ENCODE data around the gene PLG. TPM values are rescaled to one million over a fixed set of nuclear protein-coding genes. Genes with fewer than 3 reads are reported as not detected.

PLG gene
- polyA plus RNA-seq, 1 experiment: not detected

DNA sequence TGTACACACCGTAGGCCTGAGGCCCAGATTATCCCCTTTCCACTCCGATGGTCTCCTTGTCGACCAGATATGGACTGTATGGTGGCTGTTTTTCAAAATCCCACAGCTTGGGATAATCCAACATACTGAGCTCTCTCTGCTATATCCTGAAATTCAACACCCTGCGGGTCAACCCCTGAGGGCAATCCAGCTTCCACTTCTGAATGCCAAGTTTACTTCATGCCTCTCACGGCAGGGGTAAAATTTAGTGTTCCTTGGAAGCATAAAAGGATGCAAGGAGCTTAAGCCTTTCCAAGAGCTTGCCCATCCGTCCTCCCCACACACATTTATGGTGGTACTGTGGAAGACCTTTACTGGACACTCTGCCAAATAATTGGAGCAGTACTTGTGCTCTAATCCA, 90.7 kb downstream of the PLG start:
- Histone ChIP-seq H3K9me3 (ENCODE audit: control insufficient read depth, insufficient read depth, low read length) (peaks cover 8% of the 10 kb centered on the region), H3K4me3 (ENCODE audit: low read depth, low read length) (no peak overlapping the region), H3K27me3 (ENCODE audit: control insufficient read depth, insufficient read depth, low read length) (no peaks in the 10 kb centered on the region), H3K27ac (ENCODE audit: low read depth, low read length) (no peak overlapping the region)
- POLR2A ChIA-PET: no interaction called here
- TF ChIP-seq, protein P1, sequence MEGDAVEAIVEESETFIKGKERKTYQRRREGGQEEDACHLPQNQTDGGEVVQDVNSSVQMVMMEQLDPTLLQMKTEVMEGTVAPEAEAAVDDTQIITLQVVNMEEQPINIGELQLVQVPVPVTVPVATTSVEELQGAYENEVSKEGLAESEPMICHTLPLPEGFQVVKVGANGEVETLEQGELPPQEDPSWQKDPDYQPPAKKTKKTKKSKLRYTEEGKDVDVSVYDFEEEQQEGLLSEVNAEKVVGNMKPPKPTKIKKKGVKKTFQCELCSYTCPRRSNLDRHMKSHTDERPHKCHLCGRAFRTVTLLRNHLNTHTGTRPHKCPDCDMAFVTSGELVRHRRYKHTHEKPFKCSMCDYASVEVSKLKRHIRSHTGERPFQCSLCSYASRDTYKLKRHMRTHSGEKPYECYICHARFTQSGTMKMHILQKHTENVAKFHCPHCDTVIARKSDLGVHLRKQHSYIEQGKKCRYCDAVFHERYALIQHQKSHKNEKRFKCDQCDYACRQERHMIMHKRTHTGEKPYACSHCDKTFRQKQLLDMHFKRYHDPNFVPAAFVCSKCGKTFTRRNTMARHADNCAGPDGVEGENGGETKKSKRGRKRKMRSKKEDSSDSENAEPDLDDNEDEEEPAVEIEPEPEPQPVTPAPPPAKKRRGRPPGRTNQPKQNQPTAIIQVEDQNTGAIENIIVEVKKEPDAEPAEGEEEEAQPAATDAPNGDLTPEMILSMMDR (IDR thresholded peaks at IDR 0.05; ENCODE audit: low read depth, low read length): no peak
- CTCF ChIA-PET: no interaction called here
- DNase-seq (ENCODE audit: low read depth, low spot score): no peak

- TF ChIP-seq, protein P1 (IDR thresholded peaks at IDR 0.05; ENCODE audit: low read depth, low read length): no peak
- Histone ChIP-seq H3K27me3 (ENCODE audit: control insufficient read depth, insufficient read depth, low read length) (no peaks in the 10 kb centered on the region), H3K9me3 (ENCODE audit: control insufficient read depth, insufficient read depth, low read length) (peaks cover 8% of the 10 kb centered on the region), H3K4me3 (ENCODE audit: low read depth, low read length) (no peak overlapping the region), H3K27ac (ENCODE audit: low read depth, low read length) (no peak overlapping the region)
- CTCF ChIA-PET: no interaction called here
- POLR2A ChIA-PET: no interaction called here
- no peak for DNase-seq (ENCODE audit: low read depth, low spot score)
Measured at GRCh38 chr6:160793652-160794051, 91.6 kb downstream of the PLG start.

GRCh38 chr6:160795721-160796120, 93.7 kb downstream of the PLG start:
- Histone ChIP-seq H3K27me3 (ENCODE audit: control insufficient read depth, insufficient read depth, low read length) (no peaks in the 10 kb centered on the region), H3K4me3 (ENCODE audit: low read depth, low read length) (no peak overlapping the region), H3K27ac (ENCODE audit: low read depth, low read length) (no peak overlapping the region), H3K9me3 (ENCODE audit: control insufficient read depth, insufficient read depth, low read length) (peaks cover 3% of the 10 kb centered on the region)
- DNase-seq (ENCODE audit: low read depth, low spot score): no peak
- ChIA-PET CTCF (no interaction called here), POLR2A (no interaction called here)
- TF ChIP-seq, protein P1 (IDR thresholded peaks at IDR 0.05; ENCODE audit: low read depth, low read length): no peak

GRCh38 chr6:160798625-160799024, 96.6 kb downstream of the PLG start:
- no peak for DNase-seq (ENCODE audit: low read depth, low spot score)
- ChIA-PET CTCF (no interaction called here), POLR2A (no interaction called here)

DNA sequence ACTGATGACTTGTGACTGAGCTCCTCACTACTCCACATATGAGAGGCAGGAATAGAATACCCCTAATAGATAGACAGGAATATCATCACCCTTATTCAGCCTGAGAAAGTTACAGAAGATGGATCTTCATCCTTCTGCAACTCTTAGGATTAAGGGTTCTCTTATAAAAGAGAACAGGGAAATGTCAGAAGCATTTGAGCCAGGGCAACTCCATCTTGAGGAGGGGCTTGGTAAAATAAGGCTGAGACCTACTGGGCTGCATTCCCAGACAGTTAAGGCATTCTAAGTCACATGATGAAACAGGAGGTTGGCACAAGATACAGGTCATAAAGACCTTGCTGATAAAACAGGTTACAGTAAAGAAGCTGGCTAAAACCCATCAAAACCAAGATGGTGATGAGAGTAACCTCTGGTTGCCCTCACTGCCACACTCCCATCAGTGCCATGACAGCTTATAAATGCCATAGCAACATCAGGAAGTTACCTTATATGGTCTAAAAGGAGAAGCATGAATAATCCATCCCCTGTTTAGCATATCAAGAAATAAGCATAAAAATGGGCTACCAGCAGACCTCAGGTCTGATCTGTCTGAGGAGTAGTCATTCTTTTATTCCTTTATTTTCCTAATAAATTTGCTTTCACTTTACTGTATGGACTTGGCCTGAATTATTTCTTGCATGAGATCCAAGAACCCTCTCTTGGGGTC, 97.9 kb downstream of the PLG start:
- Histone ChIP-seq H3K9me3 (ENCODE audit: control insufficient read depth, insufficient read depth, low read length) (no peaks in the 10 kb centered on the region; the same call in none of the 2 replicates), H3K27ac (ENCODE audit: low read depth, low read length) (no peak overlapping the region), H3K4me3 (ENCODE audit: low read depth, low read length) (no peak overlapping the region), H3K27me3 (ENCODE audit: control insufficient read depth, insufficient read depth, low read length) (no peaks in the 10 kb centered on the region)
- POLR2A ChIA-PET: no interaction called here
- CTCF ChIA-PET: no interaction called here
- TF ChIP-seq, protein P1 (IDR thresholded peaks at IDR 0.05; ENCODE audit: low read depth, low read length): no peak
- DNase-seq (ENCODE audit: low read depth, low spot score): no peak

More at GRCh38 chr6:160798625-160799024, 96.6 kb downstream of the PLG start:
- H3K4me3 ChIP-seq (ENCODE audit: low read depth, low read length): no peak overlapping the region
- no peaks in the 10 kb centered on the region; the same call in none of the 2 replicates for H3K9me3 ChIP-seq (ENCODE audit: control insufficient read depth, insufficient read depth, low read length)
- H3K27me3 ChIP-seq (ENCODE audit: control insufficient read depth, insufficient read depth, low read length): no peaks in the 10 kb centered on the region
- H3K27ac ChIP-seq (ENCODE audit: low read depth, low read length): no peak overlapping the region
- TF ChIP-seq, protein P1 (IDR thresholded peaks at IDR 0.05; ENCODE audit: low read depth, low read length): no peak

Measured in AG04450 (cell line).